Measurements from ENCODE around the gene PRDM11.

PRDM11 gene

DNA sequence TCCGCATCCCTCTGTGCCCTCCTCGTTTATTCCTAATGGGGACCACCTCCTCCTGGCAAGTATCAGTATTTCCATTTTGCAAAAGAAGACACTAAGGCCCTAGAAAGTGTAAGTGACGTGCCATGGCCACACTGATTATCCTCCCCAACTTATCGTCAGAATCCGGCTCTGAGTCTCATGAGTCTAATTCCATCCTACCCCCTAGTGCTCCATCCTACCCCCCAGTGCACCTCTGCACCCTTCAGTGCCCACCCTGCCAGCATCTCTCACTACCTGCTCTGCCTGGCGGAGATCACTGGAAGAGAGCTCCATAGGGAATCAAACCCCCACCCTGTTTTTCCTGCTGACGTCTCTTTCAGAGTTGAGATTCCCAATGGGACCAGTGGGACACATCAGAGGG, 31.8 kb downstream of the PRDM11 start:
- DNase-seq (ENCODE audit: low spot score) = no peak

DNA sequence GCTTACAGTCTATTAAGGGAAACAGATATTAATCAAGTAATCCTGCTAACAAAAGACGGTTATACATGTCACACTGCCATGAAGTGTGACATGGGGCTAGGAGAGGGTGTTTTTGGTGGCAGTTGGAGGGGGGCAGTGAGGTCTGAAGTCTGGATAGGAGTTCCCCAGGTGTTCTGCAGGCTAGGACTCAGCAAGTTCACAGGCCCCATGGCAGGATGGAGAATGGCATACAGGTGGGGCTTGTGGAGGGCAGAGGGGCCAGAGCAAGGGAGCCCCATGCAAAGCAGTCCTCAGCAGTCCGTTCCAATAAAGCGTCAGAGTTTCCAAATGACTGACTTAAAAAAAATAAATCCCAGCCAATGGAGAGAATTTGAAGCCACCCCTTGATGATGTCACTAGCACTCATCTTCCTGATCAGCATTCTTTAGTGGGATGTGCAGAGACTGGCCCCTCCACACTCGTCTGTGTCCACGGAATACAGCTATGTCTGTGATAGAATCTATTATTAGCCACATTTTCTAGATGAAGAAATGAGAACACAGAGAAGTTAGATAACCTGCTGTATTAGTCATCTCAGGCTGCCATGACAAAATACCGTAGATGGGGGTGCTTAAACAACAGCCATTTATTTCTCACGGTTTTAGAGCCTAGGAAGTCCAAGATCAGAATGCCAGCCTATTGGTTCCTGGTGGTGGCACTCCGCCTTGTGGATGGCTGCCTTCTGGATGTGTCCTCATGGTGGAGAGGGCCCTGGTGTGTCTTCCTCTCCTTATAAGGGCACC, 32.6 kb downstream of the PRDM11 start:
- peak; percentile 14 for DNase-seq (ENCODE audit: low spot score)

DNA sequence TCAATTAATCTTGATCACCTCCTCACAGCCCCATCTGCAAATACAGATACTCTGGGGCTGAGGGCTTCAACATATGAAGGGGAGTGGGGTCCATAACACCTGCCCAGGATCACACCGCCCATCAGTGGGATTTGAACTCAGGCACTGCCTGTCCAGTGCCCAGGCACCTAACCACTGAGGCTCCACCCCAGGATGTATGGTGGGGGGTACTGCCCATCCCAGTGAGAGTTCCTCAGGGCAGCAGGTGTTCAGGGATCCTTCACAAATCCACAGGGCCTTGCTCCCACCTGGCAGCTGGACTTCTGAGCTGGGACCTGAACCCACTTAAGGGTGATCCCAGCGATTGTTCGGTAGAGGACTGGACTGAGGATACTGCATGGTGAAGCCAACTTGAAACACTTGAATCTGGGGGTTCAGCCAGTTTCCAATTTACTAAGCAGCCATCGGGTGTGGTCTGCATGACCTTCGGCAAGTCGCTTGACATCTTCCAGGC, 33.3 kb downstream of the PRDM11 start:
- no peak for DNase-seq (ENCODE audit: low spot score)

DNA sequence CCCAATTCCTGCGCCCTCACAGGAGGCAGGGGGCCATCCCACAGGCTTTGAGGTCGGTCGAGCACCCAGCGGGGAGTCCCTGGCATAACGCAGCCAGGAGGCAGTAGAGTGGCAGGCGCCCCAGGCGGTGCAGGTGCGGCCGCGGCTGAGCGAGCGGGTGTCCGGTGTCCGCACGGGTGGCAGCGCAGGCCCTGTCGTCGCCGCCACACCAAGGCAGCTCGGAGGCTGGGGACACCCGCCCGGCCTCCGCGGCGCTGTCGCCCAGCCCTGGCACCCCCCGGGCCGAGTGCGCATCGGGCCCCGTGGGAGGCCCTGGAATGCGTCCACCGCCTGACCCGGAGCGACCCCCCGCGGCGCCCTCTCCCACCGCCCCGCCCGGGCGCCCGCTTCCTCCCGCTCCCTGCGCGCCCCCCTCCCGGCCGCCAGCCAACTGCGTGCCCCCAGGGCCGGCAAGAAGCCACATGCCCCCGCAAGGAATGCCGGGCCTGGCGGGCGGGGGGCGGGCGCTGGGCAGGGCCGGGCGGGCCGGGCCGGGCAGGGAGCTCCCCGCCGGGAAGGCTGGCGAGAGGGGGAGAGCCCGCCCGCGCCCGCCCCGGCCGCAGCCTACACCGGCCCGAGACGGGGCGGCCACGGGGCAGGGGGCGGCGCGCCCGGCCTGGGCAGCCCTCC, 33.9 kb downstream of the PRDM11 start:
- peak; percentile 82 for DNase-seq (ENCODE audit: low spot score)

DNA sequence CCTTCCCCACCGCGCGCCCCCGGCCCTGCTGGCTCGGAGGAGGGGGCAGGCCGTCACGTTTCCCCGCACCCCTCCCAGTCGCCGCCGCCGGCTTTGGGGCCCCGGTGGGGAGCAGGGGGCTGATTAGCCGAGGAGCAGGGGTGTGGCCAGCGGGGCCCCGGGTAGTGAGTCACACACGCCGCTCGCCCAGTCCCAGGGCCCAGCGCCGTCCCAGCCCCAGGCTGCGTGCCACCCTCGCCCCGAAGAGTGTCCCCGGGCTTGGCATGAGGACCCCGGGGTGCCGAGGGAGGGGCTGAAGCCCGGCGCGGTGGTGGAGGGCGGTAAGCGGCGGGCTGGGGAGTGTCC, 34.4 kb downstream of the PRDM11 start:
- peak; percentile 86 for DNase-seq (ENCODE audit: low spot score)

DNA sequence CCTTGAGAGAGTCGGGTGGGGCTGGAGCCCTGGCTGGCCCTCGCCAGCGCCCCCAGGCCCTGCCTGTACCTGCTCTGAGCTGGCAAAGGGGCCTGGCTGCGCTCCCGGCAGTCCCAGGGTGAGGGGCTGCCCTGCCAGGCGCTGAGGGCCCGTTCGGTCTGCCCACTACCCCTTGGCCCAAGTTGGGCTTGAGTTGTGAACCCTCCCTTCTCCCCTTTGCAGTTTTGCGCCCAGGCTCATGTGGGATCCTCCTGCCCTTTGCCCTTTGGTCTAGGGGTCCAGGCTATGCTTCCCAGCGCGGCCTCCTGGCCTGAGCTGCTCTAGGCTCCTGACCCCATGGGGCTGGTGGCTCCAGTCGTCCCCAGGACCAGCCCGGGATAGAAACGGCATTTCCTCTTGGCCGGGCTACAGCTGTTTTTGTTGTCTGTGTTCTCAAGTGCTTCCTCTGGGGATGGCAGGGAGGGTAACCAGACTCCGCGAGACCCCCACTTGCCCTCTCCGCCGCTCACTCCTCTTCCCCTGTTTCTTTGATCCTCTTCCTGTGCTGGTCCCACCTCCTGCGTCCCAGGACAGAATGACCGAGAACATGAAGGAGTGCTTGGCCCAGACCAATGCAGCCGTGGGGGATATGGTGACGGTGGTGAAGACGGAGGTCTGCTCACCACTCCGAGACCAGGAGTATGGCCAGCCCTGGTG, 34.9 kb downstream of the PRDM11 start:
- DNase-seq (ENCODE audit: low spot score) = no peak

DNA sequence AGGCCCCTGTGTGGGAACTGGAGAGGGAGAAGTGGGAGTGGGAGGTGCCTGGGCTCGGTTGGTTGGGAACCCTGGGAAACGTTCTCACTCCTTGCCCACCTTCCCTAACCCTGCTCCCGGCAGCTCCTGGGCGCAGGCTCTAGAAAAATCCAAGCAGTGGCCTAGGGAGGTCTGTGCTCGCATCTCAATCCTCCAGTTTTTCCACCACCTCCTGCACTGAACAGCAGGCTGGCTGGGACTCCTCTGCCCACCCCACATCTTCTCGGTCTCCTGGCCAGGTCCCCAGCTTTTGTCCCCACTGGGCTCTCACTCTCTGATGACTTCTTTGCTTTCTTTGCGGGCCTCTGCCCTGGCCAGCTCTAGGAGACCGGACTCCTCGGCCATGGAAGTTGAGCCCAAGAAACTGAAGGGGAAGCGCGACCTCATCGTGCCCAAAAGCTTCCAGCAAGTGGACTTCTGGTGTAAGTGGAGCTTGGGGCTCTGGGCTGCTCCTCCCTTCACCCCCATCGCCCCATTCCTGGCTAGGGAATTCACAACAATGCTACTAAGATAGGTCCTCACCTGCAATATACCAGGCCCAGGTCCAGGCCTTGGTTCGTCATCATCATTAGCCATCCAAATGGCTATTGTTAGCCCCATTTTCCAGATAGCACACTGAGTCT, 35.6 kb downstream of the PRDM11 start:
- DNase-seq (ENCODE audit: low spot score) = no peak

DNA sequence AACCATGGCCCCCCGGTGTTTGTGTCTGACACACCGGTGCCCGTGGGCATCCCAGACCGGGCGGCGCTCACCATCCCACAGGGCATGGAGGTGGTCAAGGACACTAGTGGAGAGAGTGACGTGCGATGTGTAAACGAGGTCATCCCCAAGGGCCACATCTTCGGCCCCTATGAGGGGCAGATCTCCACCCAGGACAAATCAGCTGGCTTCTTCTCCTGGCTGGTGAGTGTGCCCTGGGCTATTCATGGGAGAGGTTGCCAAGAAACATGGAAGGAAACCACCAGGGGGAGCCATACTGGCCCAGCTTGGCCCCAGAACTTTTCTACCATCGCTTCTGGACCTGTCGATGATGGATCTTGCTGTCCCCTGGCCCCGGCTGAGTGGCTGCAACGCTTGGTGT, 36.5 kb downstream of the PRDM11 start:
- DNase-seq (ENCODE audit: low spot score) = peak; percentile 36

DNA sequence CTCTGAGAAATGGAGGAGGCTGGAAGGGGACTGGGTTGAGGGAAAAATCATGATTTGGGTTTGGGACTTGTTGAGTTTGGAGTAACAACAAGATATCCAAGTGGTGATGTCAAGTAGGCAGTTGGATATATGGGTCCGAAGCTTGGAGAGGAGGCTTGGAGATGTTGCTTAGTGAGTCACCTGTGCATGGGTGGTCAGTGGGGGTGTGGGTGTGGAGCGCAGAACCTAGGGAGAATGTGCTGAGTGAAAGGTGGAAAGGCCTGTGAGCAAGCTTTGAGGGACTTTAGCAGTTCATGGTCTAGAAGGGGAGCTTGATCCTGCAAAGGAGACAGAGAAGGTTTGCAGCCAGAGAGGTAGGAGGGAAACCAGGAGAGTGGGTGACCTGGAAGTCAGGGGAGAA, 38.2 kb downstream of the PRDM11 start:
- no peak for DNase-seq (ENCODE audit: low spot score)

DNA sequence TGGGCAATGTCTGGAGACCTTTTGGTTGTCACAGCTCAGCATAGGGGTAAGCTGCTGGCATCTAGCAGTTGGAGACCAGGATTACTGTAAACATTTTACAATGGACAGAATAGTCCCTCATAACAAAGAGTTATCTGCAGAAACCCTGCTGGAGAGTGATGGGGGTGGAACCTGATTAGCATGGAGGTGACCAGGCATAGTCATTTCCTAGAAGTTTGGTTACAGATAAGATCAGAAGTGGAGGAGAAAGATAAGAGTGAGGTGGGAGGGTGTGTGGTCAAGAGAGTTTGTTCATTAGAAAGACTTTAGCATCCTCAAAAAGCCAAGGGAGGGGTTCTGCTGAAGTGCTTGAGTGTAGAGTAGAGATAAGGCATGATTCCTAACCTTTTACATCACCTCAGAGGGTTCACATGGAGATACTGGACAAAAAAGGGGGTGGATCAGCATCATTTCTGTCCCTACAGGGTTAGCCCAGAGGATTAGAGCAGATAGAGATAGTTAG, 38.8 kb downstream of the PRDM11 start:
- no peak for DNase-seq (ENCODE audit: low spot score)

DNA sequence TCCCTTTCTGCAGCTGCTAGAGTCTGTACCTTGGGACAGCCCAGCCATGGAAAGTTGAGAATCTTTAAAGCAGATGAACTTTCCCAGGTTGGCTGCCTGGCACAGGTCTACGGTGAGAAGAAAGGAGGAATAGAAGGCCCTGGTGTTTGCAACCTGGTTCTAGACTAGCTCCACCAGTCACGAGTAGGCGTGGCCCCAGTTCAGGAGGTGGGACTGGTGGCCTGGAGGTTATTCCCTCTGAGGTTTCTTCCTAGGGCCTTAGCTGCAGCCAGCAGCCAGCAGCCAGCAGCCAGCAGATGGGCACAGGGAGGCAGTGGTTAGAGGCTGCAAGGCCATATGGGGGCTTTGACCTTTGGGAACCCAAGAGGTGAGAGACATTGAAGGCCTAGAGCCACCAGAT, 40.9 kb downstream of the PRDM11 start:
- DNase-seq (ENCODE audit: low spot score) = no peak

DNA sequence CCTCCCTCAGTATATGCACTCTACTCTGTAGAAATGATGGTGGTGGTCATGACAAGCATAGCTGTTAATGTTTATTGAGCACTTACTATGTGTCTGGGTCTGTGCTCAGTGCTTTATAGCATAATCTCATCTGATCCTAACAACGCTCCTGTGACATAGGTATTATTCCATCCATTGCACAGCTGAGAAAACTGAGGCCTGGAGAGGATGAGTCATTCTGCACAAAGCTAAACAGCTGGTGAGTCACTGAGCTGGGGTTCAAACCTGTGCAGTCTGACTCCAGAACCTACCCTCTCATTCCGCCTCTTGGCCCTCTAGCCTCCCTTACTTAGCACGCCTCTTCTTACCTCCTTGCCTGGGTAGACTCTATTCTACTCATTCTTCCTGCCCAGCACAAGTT, 41.7 kb downstream of the PRDM11 start:
- DNase-seq (ENCODE audit: low spot score) = no peak

DNA sequence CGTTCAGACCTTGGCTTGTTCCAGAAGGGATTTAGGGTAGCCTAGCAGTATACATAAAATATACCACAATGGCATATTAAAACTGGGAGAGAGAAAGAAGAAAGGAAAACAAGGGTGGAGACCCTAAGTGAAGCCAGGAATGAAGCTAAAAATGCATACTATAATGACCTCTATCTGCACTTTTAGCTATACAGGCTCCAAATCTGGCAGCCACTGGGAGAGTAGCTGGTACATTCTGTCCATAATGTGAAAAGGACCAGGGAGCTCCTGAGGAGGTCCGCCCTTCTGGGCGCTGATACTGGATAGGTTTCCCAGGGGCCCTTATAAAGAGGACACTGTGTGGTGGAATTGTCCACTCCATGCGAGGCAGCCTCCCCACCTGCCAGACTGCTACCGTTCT, 42.8 kb downstream of the PRDM11 start:
- no peak for DNase-seq (ENCODE audit: low spot score)

DNA sequence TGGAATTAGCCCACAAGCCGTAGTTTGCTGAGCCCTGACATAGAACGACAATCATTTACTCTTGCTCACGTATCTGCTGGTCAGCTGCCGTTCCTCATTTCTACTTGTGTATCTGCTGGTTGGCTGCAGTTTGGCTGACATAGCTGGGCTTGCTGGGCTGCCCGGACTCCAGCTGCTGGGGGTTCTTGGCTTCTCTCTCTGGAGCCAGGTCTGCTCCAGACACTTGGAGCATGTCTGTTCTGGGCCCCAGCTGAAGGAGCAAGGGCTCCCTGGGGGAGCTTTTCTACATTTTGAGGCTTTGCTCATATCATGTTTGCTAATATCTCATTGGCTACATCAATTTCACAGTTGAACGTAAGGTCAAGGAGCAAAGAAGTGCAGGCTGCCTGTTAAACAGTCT, 47.3 kb downstream of the PRDM11 start:
- no peak for DNase-seq (ENCODE audit: low spot score)

DNA sequence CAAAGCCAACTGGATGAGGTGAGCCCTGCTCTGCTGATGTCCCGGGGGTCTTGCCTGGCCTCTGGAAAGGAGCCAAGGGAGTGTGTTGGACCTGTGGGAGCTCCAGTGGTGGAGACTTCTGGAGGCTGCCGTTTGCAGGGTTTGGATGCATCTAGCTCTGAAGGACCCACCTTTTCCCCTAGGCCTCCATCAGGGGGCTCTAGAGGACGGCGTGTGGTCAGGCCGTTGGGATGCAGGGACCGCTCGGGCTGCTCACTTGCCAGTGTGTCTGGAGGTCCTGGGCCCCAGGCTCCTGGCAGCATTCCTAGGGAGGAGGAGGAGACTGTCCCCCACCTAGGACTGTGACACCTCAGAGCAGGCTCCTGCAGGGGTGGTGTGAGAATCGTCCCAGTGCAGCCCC, 58.3 kb downstream of the PRDM11 start:
- DNase-seq (ENCODE audit: low spot score) = no peak

DNA sequence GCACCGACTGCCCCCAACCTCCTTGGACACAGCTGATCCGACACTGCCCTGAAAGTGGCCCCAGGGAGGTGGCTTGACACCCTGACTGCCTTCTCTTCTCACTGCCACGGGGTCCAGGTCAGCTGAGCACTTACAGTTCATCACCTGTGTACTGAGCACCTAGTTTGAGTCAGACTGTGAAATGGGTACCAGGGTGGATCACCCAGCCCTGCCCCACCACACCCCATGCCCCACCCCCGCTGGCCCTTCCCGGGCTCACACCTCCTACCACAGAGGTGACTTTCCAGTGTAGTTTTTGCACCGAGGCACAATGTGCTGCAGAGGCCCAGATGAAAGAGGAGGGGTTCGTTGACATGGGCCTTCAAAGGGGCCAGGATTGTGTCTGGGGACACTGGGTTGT, 59.5 kb downstream of the PRDM11 start:
- no peak for DNase-seq (ENCODE audit: low spot score)

DNA sequence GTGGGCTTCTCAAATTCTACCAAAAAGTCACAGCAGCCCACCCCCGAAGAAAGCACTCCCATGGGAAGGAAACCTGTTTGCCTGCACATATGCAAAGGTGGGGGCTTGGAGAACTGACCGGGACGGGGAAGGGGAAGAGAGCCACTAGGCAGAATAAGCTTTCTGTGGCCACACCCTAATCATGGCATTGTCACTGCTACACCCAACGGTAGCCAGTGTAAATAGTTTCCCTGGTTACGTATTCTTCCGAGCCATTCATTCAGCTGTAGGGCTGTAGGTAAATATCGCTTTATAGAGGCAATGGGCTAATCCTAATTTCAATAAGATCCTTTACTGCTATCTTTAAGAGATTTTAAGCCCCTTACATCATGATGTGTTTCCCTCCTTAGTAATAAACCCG, 61.7 kb downstream of the PRDM11 start:
- DNase-seq (ENCODE audit: low spot score) = no peak

DNA sequence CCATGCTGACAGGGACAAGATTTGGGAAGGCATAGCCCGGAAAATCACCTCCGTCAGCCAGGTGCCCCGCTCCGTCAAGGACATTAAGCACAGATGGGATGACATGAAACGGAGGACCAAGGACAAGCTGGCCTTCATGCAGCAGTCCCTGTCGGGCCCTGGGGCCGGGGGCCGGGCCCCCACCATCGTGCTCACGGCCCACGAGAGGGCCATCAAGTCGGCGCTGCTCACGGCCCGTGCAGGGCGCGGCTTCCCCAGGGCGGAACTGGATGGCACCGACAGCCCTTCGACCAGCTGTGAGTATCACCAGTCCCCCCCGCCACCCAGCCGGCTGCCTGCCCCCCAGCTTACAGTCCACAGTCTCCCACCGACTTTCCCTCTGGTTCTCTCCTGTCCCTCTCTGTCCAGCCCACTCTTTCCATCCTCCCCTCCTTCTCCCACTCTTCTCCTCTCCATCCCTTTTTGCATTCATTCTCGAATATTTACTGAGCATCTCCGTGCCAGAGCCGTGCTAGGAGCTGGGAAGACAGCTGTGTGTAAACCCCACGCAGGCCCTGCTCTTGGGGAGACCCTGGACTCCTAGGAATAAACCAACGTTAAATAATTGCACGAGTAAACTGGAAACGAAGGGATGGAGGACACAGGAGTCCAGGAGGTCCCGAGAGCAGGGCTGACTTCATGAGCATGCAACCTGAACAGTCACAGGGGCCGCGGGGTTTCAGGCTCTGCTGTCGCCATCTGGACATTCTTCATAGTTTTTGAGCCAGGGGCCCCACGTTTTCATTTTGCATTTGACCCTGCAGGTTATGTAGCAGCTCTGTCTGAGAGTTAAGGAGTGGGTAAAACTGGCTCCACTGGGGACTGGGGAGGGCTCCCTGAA, 62.8 kb downstream of the PRDM11 start:
- DNase-seq (ENCODE audit: low spot score) = no peak

DNA sequence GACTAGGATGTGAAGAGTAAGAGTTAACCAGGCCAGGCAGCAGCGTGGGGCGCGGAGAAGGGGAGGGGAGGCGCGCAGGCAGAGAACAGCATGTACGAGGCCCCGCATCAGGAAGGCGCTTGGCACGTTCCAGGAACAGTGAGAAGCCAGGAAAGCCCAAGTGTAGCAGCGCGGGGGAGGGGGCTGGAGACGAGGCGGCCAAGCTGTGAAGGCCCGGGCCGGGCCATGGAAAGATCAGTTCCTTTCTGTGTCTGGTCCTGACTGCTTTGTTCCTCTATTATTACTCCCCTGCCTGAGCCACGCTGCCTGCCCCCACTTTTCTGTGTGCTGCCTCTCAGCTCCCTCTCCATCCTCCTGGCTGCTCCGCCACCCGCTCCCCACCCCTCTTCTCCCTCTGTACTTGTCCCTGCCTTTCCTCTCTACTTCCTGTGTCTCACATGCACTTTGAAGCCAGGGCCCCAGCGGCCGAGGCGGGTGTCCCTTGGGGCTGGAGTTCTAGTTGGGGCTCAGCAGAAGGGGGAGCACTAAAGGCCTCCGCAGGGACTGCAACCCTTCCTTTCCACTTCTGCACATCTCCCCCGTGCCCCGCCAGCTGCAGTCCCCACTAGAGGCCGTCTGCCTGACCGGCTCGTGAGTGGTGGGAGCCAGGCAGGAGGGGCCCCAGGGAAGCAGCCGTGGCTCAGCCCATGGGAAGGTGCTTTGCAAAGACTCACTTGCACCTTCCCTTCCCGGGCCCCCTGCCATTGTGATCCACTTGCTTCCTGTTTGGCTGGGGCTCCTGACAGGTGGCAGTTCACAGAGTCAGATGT, 63.7 kb downstream of the PRDM11 start:
- no peak for DNase-seq (ENCODE audit: low spot score)

DNA sequence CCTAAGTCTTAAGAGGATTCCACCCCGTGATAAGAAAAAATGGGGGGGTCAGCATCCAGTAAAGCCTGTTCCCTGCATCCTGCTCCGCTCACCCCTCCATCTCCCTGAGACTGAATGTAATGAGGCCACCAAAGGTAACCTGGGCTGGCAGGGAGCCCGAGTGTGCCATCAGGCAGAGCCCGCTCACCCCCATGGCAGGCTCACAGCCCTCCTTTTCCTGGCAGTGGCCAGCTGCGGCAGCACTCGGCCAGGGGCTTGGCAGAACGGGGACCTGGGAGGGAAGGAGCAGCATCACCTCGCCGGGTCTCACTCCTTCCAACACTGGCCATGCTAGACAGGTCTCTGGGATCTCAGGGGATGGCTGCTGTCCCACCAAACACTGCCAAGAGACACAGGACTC, 64.4 kb downstream of the PRDM11 start:
- no peak for DNase-seq (ENCODE audit: low spot score)

DNA sequence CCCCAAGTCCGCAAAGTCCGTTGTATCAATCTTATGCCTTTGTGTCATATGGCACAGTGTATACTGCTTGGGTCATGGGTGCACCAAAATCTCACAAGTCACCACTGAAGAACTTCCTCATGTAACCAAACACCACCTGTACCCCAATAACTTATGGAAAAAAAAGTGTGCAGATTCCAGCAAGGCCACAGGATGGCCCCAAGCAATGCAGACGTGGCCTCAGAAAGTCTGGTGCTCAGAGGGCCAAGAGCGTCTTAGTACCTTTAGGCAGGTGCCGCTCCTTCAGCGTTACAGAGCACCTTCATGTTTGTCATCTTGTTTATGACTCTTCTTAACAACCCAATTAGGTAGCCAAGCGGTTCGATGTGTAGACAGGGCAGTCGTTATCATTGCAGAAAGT, 65.3 kb downstream of the PRDM11 start:
- DNase-seq (ENCODE audit: low spot score) = no peak

All from SW480 (cell line).